Measurements from ENCODE around the gene HCRTR1. TPM values are rescaled to one million over a fixed set of nuclear protein-coding genes. Genes with fewer than 3 reads are reported as not detected.
"Not testable (repeated sequence)": the region's sequence is repeated elsewhere in the genome, so short reads cannot be mapped to it uniquely, and the experiment has no call there.

Gene HCRTR1
- total RNA-seq, 1 experiment from 2014 or later = not detected

GRCh38 chr1:31587328-31587699 lies 30.2 kb upstream of the HCRTR1 start:
- not testable (repeated sequence) for H3K36me3 ChIP-seq (replicated peaks; ENCODE audit: control insufficient read depth, insufficient read depth, low read length); DNase-seq; H3K27me3 ChIP-seq (ENCODE audit: control insufficient read depth, insufficient read depth, low read length); H3K4me3 ChIP-seq (ENCODE audit: insufficient read depth, low read depth, low read length)

GRCh38 chr1:31587720-31588423 lies 29.6 kb upstream of the HCRTR1 start:
- no peak overlapping the region for H3K4me3 ChIP-seq (ENCODE audit: insufficient read depth, low read depth, low read length)
- peak; percentile 95 for DNase-seq
- peaks cover 7% of the 10 kb centered on the region for H3K27me3 ChIP-seq (ENCODE audit: control insufficient read depth, insufficient read depth, low read length)
- no peaks in the 10 kb centered on the region for H3K36me3 ChIP-seq (replicated peaks; ENCODE audit: control insufficient read depth, insufficient read depth, low read length)

DNA sequence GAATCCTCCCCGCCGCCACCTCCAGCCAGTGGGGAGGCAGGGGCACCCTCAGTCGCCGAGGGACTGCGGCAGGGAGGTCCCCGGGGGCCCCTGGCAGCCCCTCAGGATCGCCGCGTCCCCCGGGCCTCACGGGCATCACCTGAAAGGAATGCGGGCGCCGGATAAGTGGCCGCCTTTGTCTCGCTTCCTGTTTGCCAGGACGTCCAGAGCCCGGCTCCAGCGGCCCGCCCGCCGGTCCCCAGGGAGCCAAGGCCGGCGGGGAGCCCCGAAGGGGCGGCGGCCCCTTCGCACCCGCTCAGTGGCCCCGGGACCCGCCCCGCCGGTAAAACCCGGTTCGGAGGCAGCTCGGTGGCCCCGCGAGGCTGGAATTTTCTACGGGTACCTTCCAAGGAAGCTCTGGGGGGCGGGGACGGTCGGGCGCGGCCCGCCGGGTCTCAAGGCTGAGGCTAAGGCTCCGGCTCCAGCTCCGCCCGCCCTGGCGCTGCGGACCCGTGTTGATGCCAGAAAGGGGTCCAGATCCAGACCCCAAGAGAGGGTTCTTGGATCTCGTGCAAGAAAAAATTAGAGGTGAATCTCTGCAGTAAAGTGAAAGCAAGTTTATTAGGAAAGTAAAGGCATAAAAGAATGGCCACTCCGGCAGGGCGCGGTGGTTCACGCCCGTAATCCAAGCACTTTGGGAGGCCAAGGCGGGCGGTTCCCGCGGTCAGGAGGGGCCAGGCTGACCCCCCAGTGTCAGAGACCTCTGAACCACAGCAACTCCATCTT lies 28.6 kb upstream of the HCRTR1 start:
- Histone ChIP-seq H3K27me3 (ENCODE audit: control insufficient read depth, insufficient read depth, low read length) (peaks cover 7% of the 10 kb centered on the region), H3K36me3 (replicated peaks; ENCODE audit: control insufficient read depth, insufficient read depth, low read length) (no peaks in the 10 kb centered on the region), H3K4me3 (ENCODE audit: insufficient read depth, low read depth, low read length) (peak overlapping the region; percentile 32)
- DNase-seq = peak; percentile 88

GRCh38 chr1:31591425-31592093 lies 25.9 kb upstream of the HCRTR1 start:
- H3K27me3 ChIP-seq (ENCODE audit: control insufficient read depth, insufficient read depth, low read length) = peaks cover 7% of the 10 kb centered on the region
- H3K4me3 ChIP-seq (ENCODE audit: insufficient read depth, low read depth, low read length) = no peak overlapping the region
- H3K36me3 ChIP-seq (replicated peaks; ENCODE audit: control insufficient read depth, insufficient read depth, low read length) = no peaks in the 10 kb centered on the region
- no peak for DNase-seq

- Histone ChIP-seq H3K27me3 (ENCODE audit: control insufficient read depth, insufficient read depth, low read length) (peaks cover 7% of the 10 kb centered on the region), H3K36me3 (replicated peaks; ENCODE audit: control insufficient read depth, insufficient read depth, low read length) (no peaks in the 10 kb centered on the region), H3K4me3 (ENCODE audit: insufficient read depth, low read depth, low read length) (no peak overlapping the region)
- DNase-seq = no peak
Observed at GRCh38 chr1:31592132-31592531, 25.4 kb upstream of the HCRTR1 start.

DNA sequence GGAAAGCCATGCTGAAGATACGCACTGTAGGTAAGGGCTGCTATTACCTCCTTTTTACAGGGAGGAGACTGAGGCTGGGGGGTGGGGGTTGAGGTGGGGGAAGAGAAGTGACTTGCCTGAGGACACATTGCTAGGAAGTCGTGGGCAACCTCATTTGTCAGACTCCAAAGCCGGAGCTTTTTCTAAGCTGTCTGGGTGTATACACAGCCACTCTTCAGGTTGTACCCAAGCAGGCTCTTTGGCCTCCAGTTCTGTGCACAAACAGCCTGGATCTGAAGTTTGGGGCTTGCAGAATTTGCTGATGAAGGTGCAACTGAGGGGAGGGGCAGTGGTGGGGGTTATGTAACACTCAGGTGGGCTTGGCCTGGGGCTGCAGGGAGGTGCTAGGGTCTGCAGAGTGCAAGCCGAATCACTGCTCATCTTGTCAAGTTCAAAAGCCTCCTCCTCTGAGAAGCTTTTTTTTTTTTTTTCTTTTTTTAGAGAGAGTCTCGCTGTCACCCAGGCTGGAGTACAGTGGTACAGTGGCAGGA lies 24.3 kb upstream of the HCRTR1 start:
- no peaks in the 10 kb centered on the region for H3K36me3 ChIP-seq (replicated peaks; ENCODE audit: control insufficient read depth, insufficient read depth, low read length)
- no peak for DNase-seq
- H3K27me3 ChIP-seq (ENCODE audit: control insufficient read depth, insufficient read depth, low read length) = peaks cover 4% of the 10 kb centered on the region
- no peak overlapping the region for H3K4me3 ChIP-seq (ENCODE audit: insufficient read depth, low read depth, low read length)

DNA sequence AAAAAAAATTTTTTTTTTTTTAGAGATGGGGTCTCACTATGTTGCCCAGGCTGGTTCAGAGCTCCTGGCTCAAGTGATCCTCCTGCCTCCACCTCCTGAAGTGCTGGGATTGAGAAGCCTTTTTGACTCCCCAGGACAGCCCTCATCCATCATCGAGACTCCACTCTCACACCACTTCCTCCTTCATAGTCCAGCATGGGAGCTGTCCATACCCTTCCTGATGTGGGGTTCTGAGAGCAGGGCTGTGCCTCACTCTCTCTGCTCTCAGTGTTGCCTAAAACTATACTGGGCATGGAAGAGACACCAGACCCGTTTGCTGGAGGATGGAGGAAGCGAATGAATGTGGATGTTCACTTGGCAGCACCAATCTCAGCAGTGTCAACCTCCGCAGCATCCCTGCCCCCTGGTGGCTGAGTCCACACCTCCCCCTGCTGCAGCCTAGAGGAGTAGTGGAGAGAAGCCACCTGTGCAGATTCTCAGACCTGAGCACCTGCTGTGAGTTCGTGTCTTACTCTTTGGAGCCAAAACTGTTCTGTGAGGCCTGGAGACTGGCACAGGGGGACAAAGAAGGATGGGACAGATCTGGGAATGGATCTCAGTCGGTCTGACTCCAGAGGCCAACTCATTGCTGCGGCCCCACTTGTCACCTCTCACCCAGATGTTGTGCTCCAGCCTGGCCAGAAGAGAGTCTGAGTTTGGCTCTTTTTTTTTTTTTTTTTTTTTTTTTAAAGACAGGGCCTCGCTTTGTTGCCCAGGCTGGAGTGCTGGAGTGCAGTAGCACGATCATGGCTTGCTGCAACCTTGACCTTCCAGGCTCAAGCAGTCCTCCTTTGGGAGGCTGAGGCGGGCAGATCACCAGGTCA lies 23.5 kb upstream of the HCRTR1 start:
- H3K27me3 ChIP-seq (ENCODE audit: control insufficient read depth, insufficient read depth, low read length) = peaks cover 3% of the 10 kb centered on the region

GRCh38 chr1:31595836-31596736 lies 21.4 kb upstream of the HCRTR1 start:
- no peaks in the 10 kb centered on the region; the same call in 1 of the 2 replicates for H3K27me3 ChIP-seq (ENCODE audit: control insufficient read depth, insufficient read depth, low read length)

More for the DNA sequence above, 23.5 kb upstream of the HCRTR1 start:
- Histone ChIP-seq H3K36me3 (replicated peaks; ENCODE audit: control insufficient read depth, insufficient read depth, low read length) (no peaks in the 10 kb centered on the region), H3K4me3 (ENCODE audit: insufficient read depth, low read depth, low read length) (no peak overlapping the region)
- DNase-seq = peak; percentile 85

DNA sequence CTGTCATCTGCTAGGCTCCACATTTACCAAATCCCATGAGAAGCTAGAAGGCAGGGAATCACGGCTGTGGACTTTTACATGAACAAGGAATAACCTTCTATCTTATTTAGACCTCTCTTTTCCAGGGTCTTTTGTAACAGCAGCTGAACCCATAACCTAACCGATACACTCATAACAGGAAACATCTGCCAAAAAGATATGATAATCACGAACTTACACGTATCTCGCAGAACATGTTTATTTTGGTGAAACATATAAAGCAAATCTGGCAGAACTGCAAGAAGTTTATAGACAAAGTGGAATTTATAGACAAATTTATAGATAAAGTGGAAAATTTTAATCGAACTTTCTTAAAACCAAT lies 20.8 kb upstream of the HCRTR1 start:
- no peaks in the 10 kb centered on the region for H3K36me3 ChIP-seq (replicated peaks; ENCODE audit: control insufficient read depth, insufficient read depth, low read length)
- DNase-seq = no peak
- H3K27me3 ChIP-seq (ENCODE audit: control insufficient read depth, insufficient read depth, low read length) = no peaks in the 10 kb centered on the region; the same call in 1 of the 2 replicates
- H3K4me3 ChIP-seq (ENCODE audit: insufficient read depth, low read depth, low read length) = no peak overlapping the region

More at GRCh38 chr1:31595836-31596736, 21.4 kb upstream of the HCRTR1 start:
- no peaks in the 10 kb centered on the region for H3K36me3 ChIP-seq (replicated peaks; ENCODE audit: control insufficient read depth, insufficient read depth, low read length)
- DNase-seq = no peak
- H3K4me3 ChIP-seq (ENCODE audit: insufficient read depth, low read depth, low read length) = no peak overlapping the region

DNA sequence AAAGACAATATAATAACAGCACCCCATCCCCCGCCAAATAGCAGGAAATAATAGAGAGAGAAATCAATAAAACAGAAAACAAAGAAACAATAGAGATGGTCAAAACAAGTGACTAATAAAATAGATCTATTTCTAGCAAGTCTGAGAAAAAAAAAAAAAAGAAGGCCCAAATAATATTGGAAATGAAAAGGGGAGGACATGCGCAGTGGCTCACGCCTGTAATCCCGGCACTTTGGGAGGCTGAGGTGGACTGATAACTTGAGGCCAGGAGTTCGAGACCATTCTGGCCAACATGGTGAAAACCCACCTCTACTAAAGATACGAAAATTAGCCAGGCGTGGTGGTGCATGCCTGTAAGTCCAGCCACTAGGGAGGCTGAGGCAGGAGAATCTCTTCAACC lies 18.5 kb upstream of the HCRTR1 start:
- Histone ChIP-seq H3K27me3 (ENCODE audit: control insufficient read depth, insufficient read depth, low read length) (no peaks in the 10 kb centered on the region), H3K36me3 (replicated peaks; ENCODE audit: control insufficient read depth, insufficient read depth, low read length) (no peaks in the 10 kb centered on the region), H3K4me3 (ENCODE audit: insufficient read depth, low read depth, low read length) (no peak overlapping the region)
- DNase-seq = no peak

DNA sequence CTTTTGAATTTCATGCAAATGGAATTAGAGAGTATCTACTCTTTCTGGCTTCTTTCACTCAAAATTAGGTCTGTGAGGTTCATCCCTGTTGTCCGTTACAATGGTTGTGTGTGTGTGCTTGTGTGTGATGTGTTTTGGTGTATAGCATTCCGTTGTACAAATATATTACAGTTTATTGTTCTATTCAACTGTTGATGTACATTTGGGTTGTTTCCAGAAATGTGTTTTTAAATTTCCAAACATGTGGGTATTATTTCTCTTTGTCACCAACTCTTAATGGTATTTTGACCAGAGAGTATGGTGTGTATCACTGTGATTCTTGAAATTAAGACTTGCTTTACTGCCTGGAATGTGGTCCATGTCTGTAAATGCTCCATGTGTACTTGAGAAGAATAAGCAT lies 16.8 kb upstream of the HCRTR1 start:
- no peak for DNase-seq
- Histone ChIP-seq H3K4me3 (ENCODE audit: insufficient read depth, low read depth, low read length) (no peak overlapping the region), H3K27me3 (ENCODE audit: control insufficient read depth, insufficient read depth, low read length) (no peaks in the 10 kb centered on the region), H3K36me3 (replicated peaks; ENCODE audit: control insufficient read depth, insufficient read depth, low read length) (no peaks in the 10 kb centered on the region)

DNA sequence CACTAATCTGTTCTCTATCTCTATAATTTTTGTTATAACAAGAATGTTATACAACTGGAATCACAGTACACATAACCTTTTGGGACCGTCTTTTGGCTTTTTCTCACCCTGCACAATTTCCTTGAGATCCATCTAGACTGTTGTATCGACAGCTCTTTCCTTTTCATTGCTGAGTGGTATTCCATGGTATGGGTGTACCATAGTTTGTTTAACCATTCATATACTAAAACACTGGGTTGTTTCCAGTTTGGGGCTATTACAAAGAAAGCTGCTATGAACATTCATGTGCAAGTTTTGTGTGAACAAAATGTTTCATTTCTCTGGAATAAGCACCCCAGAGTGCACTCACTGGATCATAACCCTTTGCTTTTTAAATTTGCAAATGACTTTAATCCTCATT lies 15.4 kb upstream of the HCRTR1 start:
- Histone ChIP-seq H3K36me3 (replicated peaks; ENCODE audit: control insufficient read depth, insufficient read depth, low read length) (no peaks in the 10 kb centered on the region), H3K4me3 (ENCODE audit: insufficient read depth, low read depth, low read length) (no peak overlapping the region), H3K27me3 (ENCODE audit: control insufficient read depth, insufficient read depth, low read length) (no peaks in the 10 kb centered on the region)
- no peak for DNase-seq

DNA sequence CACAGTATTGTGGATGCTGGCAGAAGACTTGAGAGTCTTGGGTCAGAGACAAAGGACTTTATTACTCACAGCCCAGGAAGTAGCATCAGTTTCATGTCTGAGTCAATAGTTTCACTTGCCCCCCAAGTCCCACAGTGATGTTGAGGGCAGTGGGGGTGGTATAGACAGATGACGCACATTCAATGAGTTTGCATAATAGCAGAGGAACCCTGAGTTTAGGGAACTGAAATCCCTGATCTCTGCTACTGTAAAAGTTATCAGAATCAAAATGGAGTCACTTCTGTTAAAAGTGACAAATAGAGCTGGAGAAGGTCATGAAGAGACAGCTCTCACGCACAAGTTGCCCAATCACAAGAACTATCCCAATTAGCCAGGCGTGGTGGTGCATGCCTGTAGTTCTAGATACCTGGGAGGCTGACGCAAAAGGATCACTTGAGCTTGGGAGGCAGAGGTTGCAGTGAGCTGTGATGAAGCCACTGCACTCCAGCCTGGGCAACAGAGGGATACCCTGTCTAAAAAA lies 11.5 kb upstream of the HCRTR1 start:
- Histone ChIP-seq H3K4me3 (ENCODE audit: insufficient read depth, low read depth, low read length) (no peak overlapping the region), H3K27me3 (ENCODE audit: control insufficient read depth, insufficient read depth, low read length) (no peaks in the 10 kb centered on the region), H3K36me3 (replicated peaks; ENCODE audit: control insufficient read depth, insufficient read depth, low read length) (no peaks in the 10 kb centered on the region)
- no peak for DNase-seq

Measured in H7 (cell line).